NCI-H82 treated with DMSO at 0.1 percent for 48 hours (cell line): ENCODE measurements around the gene RER1.

Source experiments
- DNase-seq: peaks from one replicate; lab custom pipeline; 2025; ENCODE audit not compliant: unreplicated experiment; lab: John Stamatoyannopoulos, UW

The RER1 gene

GRCh38 chr1:2405588-2406295 lies 14.1 kb downstream of the RER1 start:
- DNase-seq, result no peak

GRCh38 chr1:2406451-2407041 lies 14.9 kb downstream of the RER1 start:
- DNase-seq, result no peak

DNA sequence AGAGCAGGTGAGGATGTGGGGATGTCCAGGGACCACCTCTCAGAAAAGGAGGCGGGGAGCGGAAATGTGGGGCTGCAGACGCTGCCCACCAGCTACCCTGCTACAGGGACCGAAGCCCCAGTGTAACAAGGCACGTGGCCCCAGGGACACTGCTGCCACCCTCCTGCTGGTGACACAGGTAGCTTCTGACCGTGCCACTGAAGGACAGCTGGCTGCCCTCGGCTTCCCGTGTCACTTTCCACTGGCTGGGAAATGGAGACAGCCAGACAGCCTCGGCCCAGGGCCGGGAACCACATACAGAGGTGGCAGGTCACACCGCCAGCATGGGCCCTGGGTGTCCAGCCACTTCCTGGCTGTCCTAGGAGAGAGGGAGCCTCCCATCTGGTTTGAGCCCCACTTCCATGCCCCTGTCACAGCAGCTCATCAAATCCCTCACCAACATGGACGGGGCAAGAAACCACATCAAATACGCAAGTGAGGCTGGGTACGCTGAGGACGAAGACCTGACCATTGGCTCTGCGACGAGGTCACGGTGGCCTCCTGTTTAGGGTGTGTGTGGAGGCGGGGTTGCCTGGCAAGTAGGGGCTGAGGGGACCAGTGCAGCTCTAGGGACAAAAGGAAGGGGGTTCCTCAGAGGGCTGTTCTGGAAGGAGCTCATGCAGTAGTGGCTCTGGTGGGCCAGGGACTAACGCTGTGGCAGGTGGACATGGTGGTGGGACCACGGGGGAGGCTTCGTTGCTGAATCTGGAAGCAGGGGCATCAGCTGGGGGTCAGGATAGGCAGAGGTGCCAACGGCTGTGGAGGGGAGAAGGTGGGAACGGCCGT lies 15.7 kb downstream of the RER1 start:
- DNase-seq, result no peak

GRCh38 chr1:2407991-2408275 lies 16.3 kb downstream of the RER1 start:
- DNase-seq, result no peak

DNA sequence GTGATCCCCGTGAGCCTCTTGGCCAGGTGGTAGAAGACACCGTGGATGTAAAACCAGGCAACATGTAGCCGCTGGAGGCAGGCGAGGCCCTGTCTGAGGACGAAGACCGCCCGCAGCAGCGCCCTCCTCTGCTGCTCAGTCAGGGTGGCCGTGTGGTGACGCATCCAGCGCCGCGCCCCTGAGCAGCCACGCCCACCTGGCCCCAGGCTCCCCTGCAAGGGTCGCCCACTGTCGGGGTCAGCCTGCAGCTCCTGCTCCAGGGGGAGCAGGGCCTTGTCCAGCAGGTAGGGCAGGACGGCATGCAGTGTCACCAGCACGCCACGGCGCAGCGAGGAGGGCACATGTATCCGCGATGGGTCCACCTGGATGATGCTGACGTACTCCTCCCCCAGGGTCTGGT lies 16.8 kb downstream of the RER1 start:
- no peak for DNase-seq

DNA sequence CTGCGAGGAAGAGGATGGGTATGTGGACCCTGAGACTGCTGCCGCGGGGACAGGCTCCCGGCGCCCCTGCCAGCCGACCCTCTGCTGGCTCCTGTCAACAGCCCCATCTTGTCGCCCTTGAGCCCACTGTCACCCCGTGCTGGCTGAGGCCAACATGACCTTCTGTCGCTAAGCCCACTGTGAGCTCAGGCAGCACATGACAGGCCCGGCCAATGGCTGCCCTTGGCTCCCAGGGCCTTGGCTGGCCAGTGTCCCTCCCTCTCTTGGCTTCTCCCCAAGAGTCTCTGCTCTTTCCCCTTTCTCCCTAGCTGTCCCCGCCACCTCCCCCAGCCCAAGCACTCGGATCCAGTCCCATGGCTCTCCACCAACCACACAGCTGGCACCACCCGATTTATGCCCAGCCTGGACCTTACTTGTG lies 17.2 kb downstream of the RER1 start:
- no peak for DNase-seq

- no peak for DNase-seq
These were observed 18.1 kb downstream of the RER1 start for GRCh38 chr1:2409745-2410144.

- no peak for DNase-seq
These were observed 20.3 kb downstream of the RER1 start for GRCh38 chr1:2411801-2412394.

- DNase-seq, result peak; percentile 94
These were observed 20.7 kb downstream of the RER1 start, which contains the start of gene PEX10 for GRCh38 chr1:2412395-2412772. Gene PEX10, minus strand, starts transcription at chr1:2412564. Its CDS starts 62 bp downstream, at chr1:2412502.

- no peak for DNase-seq
These were observed 21.3 kb downstream of the RER1 start for GRCh38 chr1:2412773-2413494.

GRCh38 chr1:2413495-2414296 lies 22.1 kb downstream of the RER1 start:
- peak; percentile 28 for DNase-seq

DNA sequence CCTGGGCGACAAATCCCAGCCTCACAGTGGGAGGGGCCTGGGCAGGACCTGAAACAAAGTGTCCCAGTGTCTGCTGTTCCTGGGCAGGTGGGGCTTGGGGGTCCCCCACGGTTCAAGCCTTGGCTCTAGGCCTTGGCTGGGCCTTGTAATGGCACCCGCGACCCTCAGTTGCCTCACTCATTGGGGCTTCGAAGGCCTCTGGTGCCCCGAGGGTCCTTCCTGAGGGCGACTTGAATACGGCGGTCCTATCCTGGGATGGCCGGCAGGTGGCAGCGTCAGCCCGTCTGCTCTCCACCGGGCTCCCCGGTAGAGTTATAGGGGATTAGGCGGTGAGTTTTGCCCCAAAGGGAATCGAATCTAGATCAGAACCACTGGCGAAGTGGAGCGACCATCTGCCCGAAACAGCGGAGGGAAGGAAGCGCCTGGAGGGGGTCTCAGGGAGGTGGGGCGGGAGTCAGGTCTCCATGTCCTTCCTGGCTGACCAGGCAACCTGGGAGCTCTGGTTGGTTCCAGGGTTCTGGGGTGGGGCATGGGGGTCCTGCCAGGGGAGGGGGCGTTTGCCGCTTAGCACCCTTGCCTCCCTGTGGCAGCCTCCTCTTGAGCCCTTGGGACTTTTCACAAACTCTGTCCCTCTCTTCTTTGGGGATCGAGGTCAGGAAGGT lies 22.8 kb downstream of the RER1 start:
- DNase-seq, result peak; percentile 54

DNA sequence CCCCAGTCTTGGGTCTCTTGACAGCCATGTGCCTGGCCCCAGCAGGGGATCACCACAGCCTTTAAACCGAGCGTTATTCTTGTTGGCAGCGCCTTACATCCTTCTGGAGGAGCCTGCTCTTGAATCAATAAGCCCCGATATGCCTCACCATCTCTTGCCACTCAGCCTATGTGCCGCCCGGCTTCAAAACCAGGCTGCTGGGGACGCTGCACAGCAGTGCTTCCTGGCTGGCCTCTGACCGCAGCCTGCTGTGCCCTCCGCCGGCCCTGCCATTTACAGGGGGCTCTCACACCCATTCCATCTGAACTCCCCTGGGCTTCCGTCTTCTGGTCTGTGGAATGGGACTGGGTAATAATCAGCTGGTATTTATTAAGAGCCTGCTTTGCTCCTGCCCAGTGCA lies 23.7 kb downstream of the RER1 start:
- no peak for DNase-seq

GRCh38 chr1:2415801-2416208 lies 24.2 kb downstream of the RER1 start:
- no peak for DNase-seq

GRCh38 chr1:2416403-2416802 lies 24.8 kb downstream of the RER1 start:
- no peak for DNase-seq

DNA sequence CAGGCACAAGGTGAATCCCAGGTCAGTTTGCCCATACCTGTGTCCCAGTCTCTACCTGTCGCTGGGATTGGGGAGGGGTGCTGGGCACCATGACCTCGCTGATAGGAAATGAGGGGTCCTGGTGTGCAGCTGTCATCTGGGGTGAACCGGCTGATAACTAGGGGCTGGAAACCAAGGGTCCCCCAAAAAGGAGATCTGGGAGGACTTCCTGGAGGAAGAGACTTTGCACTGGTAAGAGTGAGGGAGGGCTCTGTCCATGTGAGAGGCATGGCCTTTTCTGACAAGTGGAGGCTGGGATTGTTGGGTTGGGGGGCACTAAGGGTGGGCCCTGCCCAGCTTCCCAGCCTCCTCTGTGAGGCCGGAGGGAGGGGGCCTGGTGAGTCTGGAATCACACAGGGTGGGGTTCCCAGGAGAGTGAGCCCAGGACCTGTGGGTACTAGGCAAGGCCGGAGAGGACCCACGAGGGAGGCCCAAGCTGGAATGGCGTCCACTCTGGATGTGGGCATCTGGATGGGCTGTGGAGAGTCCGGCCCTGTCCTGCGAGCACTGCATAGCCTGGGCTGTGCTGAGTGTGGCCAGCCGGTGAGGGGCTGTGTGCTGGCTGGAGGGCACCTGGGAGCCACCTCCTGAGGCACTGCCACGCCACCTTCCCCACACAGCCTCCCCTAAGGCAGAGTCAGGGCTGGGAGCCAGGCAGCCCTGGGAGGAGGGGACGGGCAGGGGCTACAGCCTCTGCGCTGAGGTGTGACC lies 25.6 kb downstream of the RER1 start:
- DNase-seq, result no peak

DNA sequence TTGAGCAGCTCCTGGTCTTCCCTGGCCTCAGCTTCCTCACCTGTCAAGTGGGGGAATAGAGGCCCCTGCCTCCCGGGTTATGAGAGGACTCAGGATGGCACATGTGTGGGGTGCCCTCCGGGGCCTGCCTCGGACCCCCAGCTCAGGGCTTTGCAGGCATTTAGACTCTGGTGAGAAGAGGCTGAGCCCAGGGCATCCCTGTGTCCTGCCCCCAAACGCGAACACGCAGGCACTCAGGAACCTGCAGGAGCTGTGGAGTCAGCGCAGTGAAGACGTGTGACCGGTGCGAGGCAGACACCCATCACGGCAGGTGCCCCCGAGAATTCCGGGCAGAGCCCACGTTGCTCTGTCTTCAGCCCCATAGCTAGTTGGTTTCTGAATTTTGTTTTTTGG lies 26.2 kb downstream of the RER1 start:
- DNase-seq, result no peak

GRCh38 chr1:2418791-2419320 lies 27.2 kb downstream of the RER1 start:
- no peak for DNase-seq

DNA sequence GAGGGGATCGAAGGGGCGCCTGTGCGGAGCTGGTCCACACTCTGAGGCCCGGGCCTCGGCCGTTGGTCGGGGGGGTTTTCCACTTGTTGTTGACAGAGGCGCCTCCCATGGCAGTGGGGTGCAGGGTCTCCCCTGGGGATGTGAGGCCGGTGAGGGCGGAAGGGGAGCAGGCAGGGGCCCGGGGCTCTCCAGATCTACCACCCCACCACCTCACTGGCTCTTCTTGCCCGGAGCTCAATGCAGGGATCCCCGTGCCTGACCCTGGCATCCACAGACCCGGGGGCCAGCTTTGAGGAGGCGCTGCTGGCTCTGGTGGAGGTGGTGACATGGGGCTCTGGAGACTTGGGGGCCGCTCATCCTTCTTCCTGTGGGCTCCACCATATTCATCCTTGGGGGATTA lies 27.8 kb downstream of the RER1 start:
- DNase-seq, result no peak
